GM23338 (cell line): ENCODE measurements around the gene BNC2. TPM values are rescaled to one million over a fixed set of nuclear protein-coding genes. Genes with fewer than 3 reads are reported as not detected.

Source experiments
- ATAC-seq: fragments of 200-7000 bp; cut with Tn5 transposase; 3 replicates; pipeline ENCODE4 v1.9.1; 2020
- DNase-seq: peaks from one replicate; pipeline ENCODE4 v3.0.0-alpha.2; 2015; ENCODE audit warnings: low spot score
- H2AFZ ChIP-seq: fragments of 200-600 bp; sonication (generic); 2 replicates; pipeline ENCODE4 v1.8.0; 2016; ENCODE audit warnings: antibody characterized with exemption, mild to moderate bottlenecking, moderate library complexity
- H3F3A ChIP-seq: fragments of 200-600 bp; sonication (generic); replicated peaks from 2 replicates; pipeline ENCODE4 v1.8.0; 2017; ENCODE audit warnings: antibody characterized with exemption, mixed run types, low read depth
- H3K27ac ChIP-seq: fragments of 200-600 bp; sonication (generic); 2 replicates; pipeline ENCODE4 v1.6.1; 2016; ENCODE audit warnings: low read depth
- H3K27me3 ChIP-seq: fragments of 200-600 bp; sonication (generic); 2 replicates; pipeline ENCODE4 v1.8.0; 2016; ENCODE audit warnings: mild to moderate bottlenecking, mixed run types, moderate library complexity; ENCODE audit not compliant: insufficient read depth
- H3K36me3 ChIP-seq: fragments of 200-600 bp; sonication (generic); 2 replicates; pipeline ENCODE4 v1.8.0; 2016; ENCODE audit warnings: mild to moderate bottlenecking; ENCODE audit not compliant: insufficient read depth
- H3K4me1 ChIP-seq: fragments of 200-600 bp; sonication (generic); 2 replicates; pipeline ENCODE4 v1.8.0; 2016; ENCODE audit warnings: mild to moderate bottlenecking, moderate library complexity; ENCODE audit not compliant: insufficient read depth
- H3K4me2 ChIP-seq: fragments of 200-600 bp; sonication (generic); 2 replicates; pipeline ENCODE4 v1.7.1; 2017; ENCODE audit warnings: mixed run types
- H3K4me3 ChIP-seq: fragments of 200-600 bp; sonication (generic); 2 replicates; pipeline ENCODE4 v1.6.1; 2016; ENCODE audit warnings: mixed run types
- H3K79me2 ChIP-seq: fragments of 200-600 bp; sonication (generic); replicated peaks from 2 replicates; pipeline ENCODE4 v1.8.0; 2017; ENCODE audit warnings: mild to moderate bottlenecking; ENCODE audit not compliant: insufficient read depth
- H3K9me2 ChIP-seq: fragments of 200-600 bp; sonication (generic); 2 replicates; pipeline ENCODE4 v1.8.0; 2017; ENCODE audit not compliant: insufficient read depth
- H4K20me1 ChIP-seq: fragments of 200-600 bp; sonication (generic); replicated peaks from 2 replicates; pipeline ENCODE4 v1.8.0; 2017; ENCODE audit warnings: mild to moderate bottlenecking; ENCODE audit not compliant: insufficient read depth
- H3K27ac Mint-ChIP-seq: 2 replicates; pipeline ENCODE4 v1.8.0; 2020; ENCODE audit warnings: inconsistent platforms, mild to moderate bottlenecking, moderate library complexity, mixed read lengths
- H3K27me3 Mint-ChIP-seq: 3 replicates; pipeline ENCODE4 v1.8.0; 2022; ENCODE audit warnings: low read depth, mild to moderate bottlenecking, moderate library complexity, mixed read lengths, inconsistent platforms; ENCODE audit not compliant: insufficient read depth, poor library complexity
- H3K36me3 Mint-ChIP-seq: 3 replicates; pipeline ENCODE4 v1.8.0; 2021; ENCODE audit warnings: low read depth, mild to moderate bottlenecking, inconsistent platforms, moderate library complexity, mixed read lengths
- H3K4me1 Mint-ChIP-seq: 3 replicates; pipeline ENCODE4 v1.8.0; 2020; ENCODE audit warnings: mild to moderate bottlenecking, inconsistent platforms, mixed read lengths
- H3K4me3 Mint-ChIP-seq: 3 replicates; pipeline ENCODE4 v1.8.0; 2021; ENCODE audit warnings: moderate library complexity, mild to moderate bottlenecking, inconsistent platforms, mixed read lengths
- H3K9me3 Mint-ChIP-seq: 3 replicates; pipeline ENCODE4 v1.8.0; 2020; ENCODE audit warnings: moderate library complexity, mild to moderate bottlenecking, inconsistent platforms, mixed read lengths
- CREB1 ChIP-seq: fragments of 250-450 bp; sonication (Bioruptor Pico); IDR thresholded peaks from 2 replicates; pipeline ENCODE4 v1.5.0; 2020; ENCODE audit warnings: low read depth, mild to moderate bottlenecking, moderate library complexity
- CTCF ChIP-seq, 2 experiments: fragments of 200-600 bp in 1 of 2; sonication (generic) in 1 of 2; conservative IDR thresholded peaks; 2 replicates each; pipeline versions ENCODE4 v1.5.1 to v1.6.1; 2016 to 2017; ENCODE audit warnings: antibody characterized with exemption in 2 of 2, low read depth in 2 of 2, mild to moderate bottlenecking in 2 of 2, moderate library complexity in 1 of 2
- ETS1 ChIP-seq: IDR thresholded peaks from 2 replicates; pipeline ENCODE4 v1.6.1; 2016; ENCODE audit warnings: antibody characterized with exemption
- EZH2 ChIP-seq: fragments of 200-600 bp; sonication (generic); IDR thresholded peaks from one replicate; pipeline ENCODE4 v1.8.0; 2017; ENCODE audit warnings: antibody characterized with exemption, mild to moderate bottlenecking, low read depth; ENCODE audit not compliant: unreplicated experiment
- EZH2phosphoT487 ChIP-seq: fragments of 200-600 bp; sonication (generic); IDR thresholded peaks from one replicate; pipeline ENCODE4 v1.8.1; 2018; ENCODE audit warnings: antibody characterized with exemption; ENCODE audit not compliant: unreplicated experiment
- JUNB ChIP-seq: IDR thresholded peaks from one replicate; pipeline ENCODE4 v1.6.1; 2016; ENCODE audit warnings: antibody characterized with exemption; ENCODE audit not compliant: unreplicated experiment
- NANOG ChIP-seq: IDR thresholded peaks from 2 replicates; pipeline ENCODE4 v1.6.1; 2016; ENCODE audit warnings: antibody characterized with exemption, borderline replicate concordance
- POLR2AphosphoS5 ChIP-seq: IDR thresholded peaks from 2 replicates; pipeline ENCODE4 v1.6.1; 2016; ENCODE audit warnings: antibody characterized with exemption, low read depth
- REST ChIP-seq: IDR thresholded peaks from one replicate; pipeline ENCODE4 v1.6.1; 2018; ENCODE audit warnings: antibody characterized with exemption; ENCODE audit not compliant: unreplicated experiment
- STAT1 ChIP-seq: IDR thresholded peaks from one replicate; pipeline ENCODE4 v1.6.1; 2016; ENCODE audit warnings: antibody characterized with exemption; ENCODE audit not compliant: unreplicated experiment
- ZNF114 ChIP-seq: fragments of 250-450 bp; sonication (Bioruptor Pico); IDR thresholded peaks from 2 replicates; pipeline ENCODE4 v1.5.0; 2020; ENCODE audit warnings: mild to moderate bottlenecking, moderate library complexity
- ZNF331 ChIP-seq: fragments of 250-450 bp; sonication (Bioruptor Pico); IDR thresholded peaks from 2 replicates; pipeline ENCODE4 v1.5.0; 2020; ENCODE audit warnings: low read depth, mild to moderate bottlenecking, moderate library complexity
- ZNF462 ChIP-seq: fragments of 250-450 bp; sonication (Bioruptor Pico); IDR thresholded peaks from 2 replicates; pipeline ENCODE4 v1.5.0; 2020; ENCODE audit warnings: mild to moderate bottlenecking, moderate library complexity
- polyA plus RNA-seq: library from polyadenylated mRNA; unstranded; fragments of >200 nt; fragmentation: Nextera tagmentation; extraction: Ambion mirVana; gene quantifications from 2 replicates; pipeline ENCODE4 v1.2.1, GENCODE V29; 2016
- total RNA-seq: library from RNA; depleted of rRNA; stranded (reverse); fragments of >200 nt; shearing (Covaris generic); gene quantifications from 2 replicates; pipeline ENCODE4 v1.2.3, GENCODE V29; 2014

BNC2 gene
- total and polyA plus RNA-seq, 2 experiments from 2014 or later, result 12.7 to 13.2 TPM

GRCh38 chr9:16656432-16657169 is 213.9 kb downstream of the BNC2 start:
- Histone ChIP-seq H3K4me1 (peaks cover 58% of the 10 kb centered on the region), H3K9me2 (no peaks in the 10 kb centered on the region), H3K27ac (no peak overlapping the region), H3K36me3 (no peaks in the 10 kb centered on the region), H3K4me3 (no peak overlapping the region), H3F3A (no peaks in the 10 kb centered on the region), H2AFZ (no peak overlapping the region), H4K20me1 (no peaks in the 10 kb centered on the region), H3K27me3 (no peaks in the 10 kb centered on the region), H3K79me2 (no peaks in the 10 kb centered on the region; the same call in 1 of the 2 replicates), H3K4me2 (peak overlapping the region; percentile 14; the same call in 1 of the 2 replicates)
- Mint-ChIP-seq H3K9me3 (no peaks in the 10 kb centered on the region), H3K27me3 (peaks cover 4% of the 10 kb centered on the region), H3K4me1 (peaks cover 63% of the 10 kb centered on the region), H3K27ac (no peak overlapping the region), H3K4me3 (no peak overlapping the region), H3K36me3 (no peaks in the 10 kb centered on the region)
- no peak for TF ChIP-seq NANOG
- TF ChIP-seq REST, result no peak
- no peak for TF ChIP-seq EZH2phosphoT487
- no peak for TF ChIP-seq JUNB
- TF ChIP-seq CREB1 (CRISPR knock-in tag), result no peak
- TF ChIP-seq ZNF114 (CRISPR knock-in tag), result no peak
- no peak for TF ChIP-seq POLR2AphosphoS5
- no peak for TF ChIP-seq STAT1
- TF ChIP-seq EZH2, result no peak
- TF ChIP-seq ZNF331, result no peak
- TF ChIP-seq ETS1, result no peak
- TF ChIP-seq CTCF (conservative IDR thresholded peaks at IDR 0.05; ENCODE audit: low read depth in 2 of 2), result no peak
- no peak for TF ChIP-seq ZNF462 (CRISPR knock-in tag)
- DNase-seq, result no peak
- no peak for ATAC-seq
